ENCODE measurements around the gene HS3ST4. TPM values are rescaled to one million over a fixed set of nuclear protein-coding genes. Genes with fewer than 3 reads are reported as not detected.

HS3ST4 gene
- total and polyA plus RNA-seq, 11 donors = not detected

- intact Hi-C loops (cut with DNase I) = no loop called here
- Histone ChIP-seq H3K36me3 (no peaks in the 10 kb centered on the region), H3K9me3 (no peaks in the 10 kb centered on the region), H3K27ac (no peak overlapping the region), H3K27me3 (no peaks in the 10 kb centered on the region), H3K4me3 (no peak overlapping the region), H3K4me1 (no peaks in the 10 kb centered on the region)
- WGBS, 4 donors = 86 to 90% (median 87%) methylated on average over 13 of the region's 13 CpGs
- no peak for ATAC-seq
- TF ChIP-seq POLR2A (IDR thresholded peaks at IDR 0.05) (no peak), CTCF (IDR thresholded peaks at IDR 0.05) (no peak)
- DNase-seq = no peak
These were observed 417.2 kb downstream of the HS3ST4 start for GRCh38 chr16:26108836-26109505.

GRCh38 chr16:26111900-26112299, 420.1 kb downstream of the HS3ST4 start:
- Histone ChIP-seq H3K36me3 (no peaks in the 10 kb centered on the region), H3K27ac (no peak overlapping the region), H3K9me3 (no peaks in the 10 kb centered on the region), H3K27me3 (no peaks in the 10 kb centered on the region), H3K4me1 (no peaks in the 10 kb centered on the region), H3K4me3 (no peak overlapping the region)
- TF ChIP-seq POLR2A (IDR thresholded peaks at IDR 0.05) = no peak
- TF ChIP-seq CTCF (IDR thresholded peaks at IDR 0.05) = no peak
- intact Hi-C loops (cut with DNase I) = no loop called here
- DNase-seq (no peak), ATAC-seq (no peak)
- WGBS, 4 donors = 45 to 62% (median 54%) methylated on average over 5 of the region's 5 CpGs

- no peak overlapping the region for H3K27ac ChIP-seq
- H3K4me1 ChIP-seq = no peaks in the 10 kb centered on the region
- no peaks in the 10 kb centered on the region for H3K9me3 ChIP-seq
- no peak overlapping the region for H3K4me3 ChIP-seq
- intact Hi-C loops (cut with DNase I) = no loop called here
- DNase-seq = no peak
- ATAC-seq = no peak
- no peaks in the 10 kb centered on the region for H3K36me3 ChIP-seq
- WGBS, 4 donors = 6 to 20% (median 12%) methylated on average over 3 of the region's 3 CpGs
- TF ChIP-seq POLR2A (IDR thresholded peaks at IDR 0.05) (no peak), CTCF (IDR thresholded peaks at IDR 0.05) (no peak)
- H3K27me3 ChIP-seq = no peaks in the 10 kb centered on the region
These were observed 426.8 kb downstream of the HS3ST4 start for GRCh38 chr16:26118575-26118974.

- no peaks in the 10 kb centered on the region for H3K27me3 ChIP-seq
- intact Hi-C loops (cut with DNase I) = no loop called here
- H3K4me1 ChIP-seq = no peaks in the 10 kb centered on the region
- TF ChIP-seq CTCF (IDR thresholded peaks at IDR 0.05) = no peak
- TF ChIP-seq POLR2A (IDR thresholded peaks at IDR 0.05) = no peak
- no peaks in the 10 kb centered on the region for H3K36me3 ChIP-seq
- H3K4me3 ChIP-seq = no peak overlapping the region
- no peak overlapping the region for H3K27ac ChIP-seq
- 29 to 61% (median 50%) methylated on average over 3 of the region's 3 CpGs for WGBS, 4 donors
- ATAC-seq = no peak
- no peaks in the 10 kb centered on the region for H3K9me3 ChIP-seq
- no peak for DNase-seq
These were observed 429.0 kb downstream of the HS3ST4 start for GRCh38 chr16:26120729-26121128.
